Measurements from ENCODE around the gene UMODL1.
"Not testable (repeated sequence)": the region's sequence is repeated elsewhere in the genome, so short reads cannot be mapped to it uniquely, and the experiment has no call there.

Gene UMODL1

GRCh38 chr21:42101246-42101645 is 30.1 kb downstream of the UMODL1 start:
- no peak for DNase-seq

GRCh38 chr21:42102076-42102475 is 31.0 kb downstream of the UMODL1 start:
- peak; percentile 21 for DNase-seq

GRCh38 chr21:42102526-42102925 is 31.4 kb downstream of the UMODL1 start:
- DNase-seq = no peak

- no peak for DNase-seq
Observed at GRCh38 chr21:42102991-42103390, 31.9 kb downstream of the UMODL1 start.

GRCh38 chr21:42103843-42104242 is 32.7 kb downstream of the UMODL1 start:
- no peak for DNase-seq

GRCh38 chr21:42105476-42106315 is 34.6 kb downstream of the UMODL1 start:
- DNase-seq = no peak

- DNase-seq = no peak
Observed at GRCh38 chr21:42106425-42106824, 35.3 kb downstream of the UMODL1 start.

- no peak for DNase-seq
Observed at GRCh38 chr21:42107177-42107880, 36.2 kb downstream of the UMODL1 start.

- DNase-seq = peak; percentile 56
Observed at GRCh38 chr21:42107881-42108553, 36.9 kb downstream of the UMODL1 start.

- DNase-seq = no peak
Observed at GRCh38 chr21:42108554-42109340, 37.6 kb downstream of the UMODL1 start.

GRCh38 chr21:42109473-42109872 is 38.4 kb downstream of the UMODL1 start:
- DNase-seq = no peak

- no peak for DNase-seq
Observed at GRCh38 chr21:42109873-42110525, 38.9 kb downstream of the UMODL1 start.

- DNase-seq = no peak
Observed at GRCh38 chr21:42110691-42111469, 39.8 kb downstream of the UMODL1 start.

- no peak for DNase-seq
Observed at GRCh38 chr21:42111470-42111743, 40.3 kb downstream of the UMODL1 start.

GRCh38 chr21:42111811-42112210 is 40.7 kb downstream of the UMODL1 start:
- no peak for DNase-seq

GRCh38 chr21:42112238-42112637 is 41.1 kb downstream of the UMODL1 start:
- DNase-seq = no peak

GRCh38 chr21:42112857-42113256 is 41.7 kb downstream of the UMODL1 start:
- peak; percentile 62 for DNase-seq

- DNase-seq = no peak
Observed at GRCh38 chr21:42113926-42114409, 42.9 kb downstream of the UMODL1 start.

- DNase-seq = no peak
Observed at GRCh38 chr21:42114646-42115045, 43.5 kb downstream of the UMODL1 start.

- DNase-seq = no peak
Observed at GRCh38 chr21:42115136-42115683, 44.1 kb downstream of the UMODL1 start.

GRCh38 chr21:42116551-42116950 is 45.4 kb downstream of the UMODL1 start:
- not testable (repeated sequence) for DNase-seq

All from fibroblast of upper back skin (primary cell).